Measurements from ENCODE around the gene RIMS4. TPM values are rescaled to one million over a fixed set of nuclear protein-coding genes. Genes with fewer than 3 reads are reported as not detected.

The RIMS4 gene
- total RNA-seq, 1 donor, result 0.36 TPM

DNA sequence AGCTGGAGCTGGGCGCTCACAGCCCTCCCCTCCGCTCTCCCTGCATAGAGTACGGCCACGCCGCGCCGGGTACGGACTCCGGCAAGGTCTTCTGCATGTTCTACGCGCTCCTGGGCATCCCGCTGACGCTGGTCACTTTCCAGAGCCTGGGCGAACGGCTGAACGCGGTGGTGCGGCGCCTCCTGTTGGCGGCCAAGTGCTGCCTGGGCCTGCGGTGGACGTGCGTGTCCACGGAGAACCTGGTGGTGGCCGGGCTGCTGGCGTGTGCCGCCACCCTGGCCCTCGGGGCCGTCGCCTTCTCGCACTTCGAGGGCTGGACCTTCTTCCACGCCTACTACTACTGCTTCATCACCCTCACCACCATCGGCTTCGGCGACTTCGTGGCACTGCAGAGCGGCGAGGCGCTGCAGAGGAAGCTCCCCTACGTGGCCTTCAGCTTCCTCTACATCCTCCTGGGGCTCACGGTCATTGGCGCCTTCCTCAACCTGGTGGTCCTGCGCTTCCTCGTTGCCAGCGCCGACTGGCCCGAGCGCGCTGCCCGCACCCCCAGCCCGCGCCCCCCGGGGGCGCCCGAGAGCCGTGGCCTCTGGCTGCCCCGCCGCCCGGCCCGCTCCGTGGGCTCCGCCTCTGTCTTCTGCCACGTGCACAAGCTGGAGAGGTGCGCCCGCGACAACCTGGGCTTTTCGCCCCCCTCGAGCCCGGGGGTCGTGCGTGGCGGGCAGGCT, 60.1 kb downstream of the RIMS4 start:
- TF ChIP-seq, protein P1, sequence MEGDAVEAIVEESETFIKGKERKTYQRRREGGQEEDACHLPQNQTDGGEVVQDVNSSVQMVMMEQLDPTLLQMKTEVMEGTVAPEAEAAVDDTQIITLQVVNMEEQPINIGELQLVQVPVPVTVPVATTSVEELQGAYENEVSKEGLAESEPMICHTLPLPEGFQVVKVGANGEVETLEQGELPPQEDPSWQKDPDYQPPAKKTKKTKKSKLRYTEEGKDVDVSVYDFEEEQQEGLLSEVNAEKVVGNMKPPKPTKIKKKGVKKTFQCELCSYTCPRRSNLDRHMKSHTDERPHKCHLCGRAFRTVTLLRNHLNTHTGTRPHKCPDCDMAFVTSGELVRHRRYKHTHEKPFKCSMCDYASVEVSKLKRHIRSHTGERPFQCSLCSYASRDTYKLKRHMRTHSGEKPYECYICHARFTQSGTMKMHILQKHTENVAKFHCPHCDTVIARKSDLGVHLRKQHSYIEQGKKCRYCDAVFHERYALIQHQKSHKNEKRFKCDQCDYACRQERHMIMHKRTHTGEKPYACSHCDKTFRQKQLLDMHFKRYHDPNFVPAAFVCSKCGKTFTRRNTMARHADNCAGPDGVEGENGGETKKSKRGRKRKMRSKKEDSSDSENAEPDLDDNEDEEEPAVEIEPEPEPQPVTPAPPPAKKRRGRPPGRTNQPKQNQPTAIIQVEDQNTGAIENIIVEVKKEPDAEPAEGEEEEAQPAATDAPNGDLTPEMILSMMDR (IDR thresholded peaks at IDR 0.05; ENCODE audit: extremely low read depth, low read depth, low read length), result no peak
- H4K20me1 ChIP-seq (ENCODE audit: insufficient read depth, low read length), result peaks cover 10% of the 10 kb centered on the region
- peak overlapping the region; percentile 65 for H2AFZ ChIP-seq (ENCODE audit: low read length)
- H3K27me3 ChIP-seq (ENCODE audit: insufficient read depth, low read length), result peaks cover 39% of the 10 kb centered on the region
- H3K36me3 ChIP-seq (ENCODE audit: insufficient read depth, low read length), result no peaks in the 10 kb centered on the region
- no peak overlapping the region for H3K4me3 ChIP-seq (ENCODE audit: insufficient read depth, low read length)
- H3K79me2 ChIP-seq (ENCODE audit: insufficient read depth, low read length), result no peaks in the 10 kb centered on the region
- H3K4me2 ChIP-seq (ENCODE audit: insufficient read depth, low read length), result peak overlapping the region; percentile 28
- H3K27ac ChIP-seq (ENCODE audit: low read depth, low read length), result no peak overlapping the region
- H3K9me3 ChIP-seq (ENCODE audit: low read depth, low read length), result no peaks in the 10 kb centered on the region
- H3K4me1 ChIP-seq (ENCODE audit: insufficient read depth, low read length), result peaks cover 12% of the 10 kb centered on the region
- peak; percentile 87 for DNase-seq (ENCODE audit: insufficient read length, low spot score, missing footprints)

DNA sequence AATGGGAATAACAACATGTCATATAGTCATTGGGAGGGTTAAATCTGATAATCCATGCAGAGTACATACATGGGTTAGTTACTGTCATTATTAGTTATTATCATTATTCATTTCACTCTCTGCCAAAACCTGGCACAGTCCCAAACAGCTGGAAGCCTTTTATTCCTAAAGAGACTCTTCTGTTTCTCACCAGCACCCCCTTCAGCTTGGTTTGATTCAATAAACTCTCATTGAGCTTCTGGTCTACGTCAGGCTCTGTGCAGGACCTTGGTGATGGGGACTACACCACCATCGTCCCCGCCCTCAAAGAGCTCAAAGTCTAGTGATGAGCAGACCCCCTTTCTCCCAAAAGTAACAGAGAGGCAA, 62.4 kb downstream of the RIMS4 start:
- Histone ChIP-seq H3K27ac (ENCODE audit: low read depth, low read length) (no peak overlapping the region), H3K4me3 (ENCODE audit: insufficient read depth, low read length) (no peak overlapping the region), H3K36me3 (ENCODE audit: insufficient read depth, low read length) (no peaks in the 10 kb centered on the region), H3K79me2 (ENCODE audit: insufficient read depth, low read length) (no peaks in the 10 kb centered on the region), H3K27me3 (ENCODE audit: insufficient read depth, low read length) (peaks cover 39% of the 10 kb centered on the region), H3K4me1 (ENCODE audit: insufficient read depth, low read length) (peaks cover 12% of the 10 kb centered on the region), H4K20me1 (ENCODE audit: insufficient read depth, low read length) (peaks cover 10% of the 10 kb centered on the region), H3K4me2 (ENCODE audit: insufficient read depth, low read length) (no peak overlapping the region), H2AFZ (ENCODE audit: low read length) (no peak overlapping the region), H3K9me3 (ENCODE audit: low read depth, low read length) (no peaks in the 10 kb centered on the region)
- TF ChIP-seq, protein P1 (IDR thresholded peaks at IDR 0.05; ENCODE audit: extremely low read depth, low read depth, low read length), result no peak
- peak; percentile 90 for DNase-seq (ENCODE audit: insufficient read length, low spot score, missing footprints)

DNA sequence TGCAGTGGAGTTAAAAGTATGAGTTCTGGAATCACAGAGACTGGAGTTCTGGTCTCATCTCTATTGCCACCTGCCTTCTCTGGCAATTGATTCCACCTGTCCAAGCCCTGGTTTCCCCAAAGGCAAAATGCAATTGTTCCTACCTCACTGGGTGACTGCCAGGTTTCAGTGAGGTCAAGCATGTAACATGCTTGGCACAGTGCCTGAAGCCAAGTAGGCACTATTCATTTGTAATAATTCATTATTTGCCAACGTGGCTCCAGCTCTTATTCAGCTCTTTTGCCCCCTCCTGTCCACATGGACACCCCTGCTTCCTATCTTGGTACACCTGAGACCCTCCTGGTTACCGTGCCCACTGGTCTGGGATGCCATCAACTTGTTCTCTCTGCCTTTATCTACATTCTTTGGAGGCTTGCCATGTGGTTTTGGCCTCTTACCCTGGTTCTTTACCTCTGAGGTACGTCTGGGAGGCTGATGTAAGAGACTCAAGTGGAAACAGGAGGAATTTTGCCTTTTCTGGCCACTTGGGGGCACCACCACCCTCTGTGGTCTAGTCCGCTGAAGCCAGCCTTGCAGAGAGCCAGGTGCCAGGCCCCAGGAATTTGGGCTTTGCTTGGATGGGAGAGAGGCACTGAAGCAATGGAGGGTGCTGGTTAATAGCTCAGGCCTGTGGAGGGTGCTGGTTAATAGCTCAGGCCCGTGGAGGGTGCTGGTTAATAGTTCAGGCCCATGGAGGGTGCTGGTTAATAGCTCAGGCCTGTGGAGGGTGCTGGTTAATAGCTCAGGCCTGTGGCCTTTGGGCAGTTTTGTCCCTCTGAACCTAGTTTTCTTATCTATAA, 63.0 kb downstream of the RIMS4 start:
- peak; percentile 97 for DNase-seq (ENCODE audit: insufficient read length, low spot score, missing footprints)
- no peak overlapping the region for H2AFZ ChIP-seq (ENCODE audit: low read length)
- peak overlapping the region; percentile 2 for H3K4me2 ChIP-seq (ENCODE audit: insufficient read depth, low read length)

More for the DNA sequence above, 63.0 kb downstream of the RIMS4 start:
- H3K27ac ChIP-seq (ENCODE audit: low read depth, low read length), result no peak overlapping the region
- H3K27me3 ChIP-seq (ENCODE audit: insufficient read depth, low read length), result peaks cover 35% of the 10 kb centered on the region
- no peaks in the 10 kb centered on the region for H3K9me3 ChIP-seq (ENCODE audit: low read depth, low read length)
- H3K36me3 ChIP-seq (ENCODE audit: insufficient read depth, low read length), result no peaks in the 10 kb centered on the region
- no peaks in the 10 kb centered on the region for H3K79me2 ChIP-seq (ENCODE audit: insufficient read depth, low read length)
- peak overlapping the region; percentile 75 for H3K4me3 ChIP-seq (ENCODE audit: insufficient read depth, low read length)
- TF ChIP-seq, protein P1 (IDR thresholded peaks at IDR 0.05; ENCODE audit: extremely low read depth, low read depth, low read length), result peak; percentile 79
- H3K4me1 ChIP-seq (ENCODE audit: insufficient read depth, low read length), result peaks cover 12% of the 10 kb centered on the region
- peaks cover 10% of the 10 kb centered on the region for H4K20me1 ChIP-seq (ENCODE audit: insufficient read depth, low read length)

All from osteoblast (primary cell).